K562 (cell line): ENCODE data around the gene SLC38A1. TPM values are rescaled to one million over a fixed set of nuclear protein-coding genes. Genes with fewer than 3 reads are reported as not detected.

Experiments
- ATAC-seq: fragments of 200-7000 bp; cut with Tn5 transposase; 3 replicates; pipeline ENCODE4 v1.9.1; 2020; ENCODE audit warnings: moderate library complexity
- BruUV-seq: library from RNA; stranded (reverse); fragments of 400-500 nt; replicated peaks from 2 replicates; lab custom pipeline; 2021; lab: Mats Ljungman, UMichigan
- CTCF ChIA-PET: fragments of 300-600 bp; formaldehyde crosslinking; extraction: SDS; loops from one replicate; lab custom pipeline; 2021; ENCODE audit warnings: low intra/inter-chr PET ratio; lab: Yijun Ruan, JAX
- POLR2A ChIA-PET: fragments of 300-600, 350-650 bp; sonication (Branson Sonifier 250); formaldehyde crosslinking; extraction: SDS; loops from one replicate; lab custom pipeline; 2021; ENCODE audit warnings: antibody characterized with exemption, inconsistent platforms; lab: Yijun Ruan, JAX
- DNase-seq, 4 experiments: peaks; one replicate each; pipeline versions ENCODE4 v3.0.0 to v3.0.0-alpha.2; 2011 to 2018; ENCODE audit warnings: low spot score in 3 of 4, mixed read lengths in 3 of 4; ENCODE audit errors: extremely low read depth in 1 of 4
- FAIRE-seq: peaks from 2 replicates; lab custom pipeline; 2011; peaks lifted over from hg19 to GRCh38; lab: Jason Lieb, UNC
- H2AFZ ChIP-seq: 2 replicates; pipeline ENCODE4 v1.6.0; 2011; ENCODE audit warnings: low read depth, low read length, control low read depth, inconsistent platforms
- H3K27ac ChIP-seq: fragments of 200-600 bp; 3 replicates; pipeline ENCODE4 v1.8.0; 2011; ENCODE audit warnings: low read depth, mild to moderate bottlenecking, control low read depth, inconsistent platforms, low read length, moderate library complexity, mixed read lengths; ENCODE audit errors: extremely low read depth
- H3K27me3 ChIP-seq, 2 experiments: fragments of 300-600 bp in 1 of 2; 2 replicates in 1 of 2; 3 replicates in 1 of 2; pipeline versions ENCODE4 v1.6.0 to v1.8.0; 2011; ENCODE audit warnings: inconsistent platforms in 2 of 2, low read length in 2 of 2, mild to moderate bottlenecking in 1 of 2, mixed read lengths in 1 of 2, moderate library complexity in 1 of 2; ENCODE audit not compliant: control insufficient read depth in 2 of 2, insufficient read depth in 2 of 2
- H3K36me3 ChIP-seq: fragments of 300-600 bp; 3 replicates; pipeline ENCODE4 v1.8.0; 2011; ENCODE audit warnings: mild to moderate bottlenecking, low read length, inconsistent platforms; ENCODE audit not compliant: control insufficient read depth, insufficient read depth
- H3K4me1 ChIP-seq, 2 experiments: fragments of 200-600 bp in 1 of 2; replicated peaks in 1 of 2; 2 replicates in 1 of 2; 3 replicates in 1 of 2; pipeline versions ENCODE4 v1.5.1 to v1.8.0; 2011; ENCODE audit warnings: inconsistent platforms in 2 of 2, low read length in 2 of 2, mild to moderate bottlenecking in 1 of 2, mixed read lengths in 1 of 2, moderate library complexity in 1 of 2; ENCODE audit not compliant: control insufficient read depth in 2 of 2, insufficient read depth in 2 of 2
- H3K4me2 ChIP-seq: 2 replicates; pipeline ENCODE4 v1.6.1; 2011; ENCODE audit warnings: low read length, control low read depth, inconsistent platforms, mixed read lengths; ENCODE audit not compliant: insufficient read depth
- H3K4me3 ChIP-seq: fragments of 200-600 bp; sonication (generic), shearing (Covaris generic); 2 replicates; pipeline ENCODE4 v1.5.1; 2016; ENCODE audit warnings: control low read depth, inconsistent platforms
- H3K79me2 ChIP-seq: fragments of 200-600 bp; 3 replicates; pipeline ENCODE4 v1.8.0; 2011; ENCODE audit warnings: low read length, inconsistent platforms; ENCODE audit not compliant: control insufficient read depth, insufficient read depth
- H3K9ac ChIP-seq, 2 experiments: 2 replicates each; pipeline versions ENCODE4 v1.6.0 to v1.6.1; 2011; ENCODE audit warnings: low read depth in 2 of 2, low read length in 2 of 2, control low read depth in 1 of 2, inconsistent platforms in 1 of 2, mild to moderate bottlenecking in 1 of 2, mixed read lengths in 1 of 2; ENCODE audit not compliant: insufficient read depth in 1 of 2
- H3K9me1 ChIP-seq: one replicate; pipeline ENCODE4 v1.6.0; 2011; ENCODE audit warnings: inconsistent platforms, mild to moderate bottlenecking, low read length, moderate library complexity; ENCODE audit not compliant: control insufficient read depth, insufficient read depth
- H3K9me3 ChIP-seq: replicated peaks from 2 replicates; pipeline ENCODE4 v1.5.1; 2011; ENCODE audit warnings: low read depth, low read length, inconsistent platforms; ENCODE audit not compliant: control insufficient read depth, insufficient read depth
- H4K20me1 ChIP-seq: replicated peaks from 2 replicates; pipeline ENCODE4 v1.6.1; 2011; ENCODE audit warnings: low read length, inconsistent platforms, mixed read lengths; ENCODE audit not compliant: control insufficient read depth, insufficient read depth
- ADNP ChIP-seq: fragments of 200-800 bp; sonication (Bioruptor generic); IDR thresholded peaks from 2 replicates; pipeline ENCODE4 v1.6.1; 2016; ENCODE audit warnings: missing genetic modification characterization, missing compliant biosample characterization
- ELF1 ChIP-seq: fragments of 200-800 bp; sonication (Bioruptor generic); IDR thresholded peaks from 2 replicates; pipeline ENCODE4 v1.6.1; 2016; ENCODE audit warnings: missing genetic modification characterization, missing compliant biosample characterization
- GTF2A2 ChIP-seq: IDR thresholded peaks from 2 replicates; pipeline ENCODE4 v1.6.1; 2016; ENCODE audit warnings: mild to moderate bottlenecking, missing genetic modification characterization, missing compliant biosample characterization
- HSF4 ChIP-seq: fragments of 250-450 bp; sonication (Bioruptor Pico); IDR thresholded peaks from 2 replicates; pipeline ENCODE4 v2.1.2; 2022; ENCODE audit warnings: mild to moderate bottlenecking, moderate library complexity, borderline replicate concordance
- MCM3 ChIP-seq: fragments of 450-650 bp; IDR thresholded peaks from 2 replicates; pipeline ENCODE4 v1.6.1; 2016
- RERE ChIP-seq: sonication (generic); formaldehyde crosslinking; IDR thresholded peaks from 2 replicates; pipeline ENCODE4 v1.8.0; 2023; ENCODE audit warnings: missing genetic modification reagents, mild to moderate bottlenecking, borderline replicate concordance
- WGBS: fragments of 100-300 bp; shearing (Covaris generic); methylation state at CpG from one replicate; pipeline ENCODE4 v1.1.6; 2016; ENCODE audit warnings: low coverage, mixed read lengths; ENCODE audit not compliant: insufficient coverage; ENCODE audit errors: missing lambda C conversion rate; 5-methylcytosine and 5-hydroxymethylcytosine counted together
- in situ Hi-C: fragments of 300-500 bp; cut with MboI; formaldehyde crosslinking; loops from 4 replicates; pipeline ENCODE4 v1.15.0; 2018; ENCODE audit warnings: inconsistent platforms, mixed read lengths
- intact Hi-C: fragments of 100-400 bp; cut with micrococcal nuclease; formaldehyde crosslinking; loops from 2 replicates; pipeline ENCODE4 v1.14.2; 2022
- polyA plus RNA-seq, 8 experiments: library from polyadenylated mRNA; depleted of rRNA in 4 of 8; stranded (reverse) in 5 of 8; unstranded in 3 of 8; fragments of >200 nt; fragmentation: Nextera tagmentation in 2 of 8; fragmentation: Illumina TruSeq in 1 of 8; extraction: Ambion mirVana in 2 of 8; extraction: Trizol in 1 of 8; gene quantifications; 2 replicates each; pipeline versions ENCODE4 v1.2.1 to v1.2.3, GENCODE V29; 2011 to 2014; ENCODE audit warnings: inconsistent platforms in 1 of 8, missing spikeins in 1 of 8
- total RNA-seq, 7 experiments: library from RNA; depleted of rRNA in 6 of 7; stranded (reverse); fragments of >200 nt in 6 of 7; fragmentation: Illumina TruSeq in 2 of 7; extraction: Trizol in 2 of 7; gene quantifications; 2 replicates each; pipeline versions ENCODE4 v1.2.1 to v1.2.3, GENCODE V29; 2011 to 2021; ENCODE audit warnings: low replicate concordance in 1 of 7
- TF ChIP-seq, protein P1 (sequence below): IDR thresholded peaks from 2 replicates; pipeline ENCODE4 v1.6.1; 2016; ENCODE audit warnings: missing genetic modification characterization, missing compliant biosample characterization

The SLC38A1 gene
- total and polyA plus RNA-seq, 9 of the 15 experiments (the other 6 are each of a cell fraction or from before 2014, with no cell fraction given) = 51.9 to 112 (median 75.0) TPM

DNA sequence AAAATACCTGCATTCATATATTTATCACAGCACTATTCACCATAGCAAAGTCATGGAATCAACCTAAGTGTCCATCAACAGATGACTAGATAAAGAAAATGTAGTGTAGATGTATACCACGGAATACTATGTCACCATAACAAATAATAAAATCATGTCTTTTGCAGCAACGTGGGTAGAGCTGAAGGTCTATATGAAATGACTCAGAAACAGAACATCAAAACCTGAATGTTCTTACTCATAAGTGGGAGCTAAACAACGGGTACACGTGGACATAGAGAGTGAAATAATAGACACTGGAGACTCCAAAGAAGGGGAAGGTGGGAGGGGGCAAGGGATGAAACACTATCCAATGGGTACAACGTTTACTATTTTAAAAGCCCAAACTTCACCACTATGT lies 37.9 kb downstream of the SLC38A1 start:
- CTCF ChIA-PET = no interaction called here
- H3K27me3 ChIP-seq = no peaks in the 10 kb centered on the region
- no peak overlapping the region for H3K27ac ChIP-seq
- BruUV-seq = no TSS peak
- no peaks in the 10 kb centered on the region for H3K9me3 ChIP-seq
- H3K4me1 ChIP-seq = no peaks in the 10 kb centered on the region
- no peak overlapping the region for H2AFZ ChIP-seq
- H3K9ac ChIP-seq = no peak overlapping the region
- H3K9me1 ChIP-seq = no peaks in the 10 kb centered on the region
- in situ Hi-C loops = no loop called here
- POLR2A ChIA-PET = interaction anchor here (1.4 kb wide), 1 partner anchor 9 kb away, joined by 3 read pairs; no protein-coding TSS in a partner anchor
- no peak for FAIRE-seq
- H3K4me2 ChIP-seq = no peak overlapping the region
- H3K36me3 ChIP-seq = peaks cover 73% of the 10 kb centered on the region
- no peak for ATAC-seq
- TF ChIP-seq HSF4 (CRISPR knock-in tag) (no peak), GTF2A2 (tag) (no peak), ADNP (tag) (no peak), MCM3 (no peak), RERE (CRISPR knock-in tag) (no peak), ELF1 (tag) (no peak)
- TF ChIP-seq, protein P1, sequence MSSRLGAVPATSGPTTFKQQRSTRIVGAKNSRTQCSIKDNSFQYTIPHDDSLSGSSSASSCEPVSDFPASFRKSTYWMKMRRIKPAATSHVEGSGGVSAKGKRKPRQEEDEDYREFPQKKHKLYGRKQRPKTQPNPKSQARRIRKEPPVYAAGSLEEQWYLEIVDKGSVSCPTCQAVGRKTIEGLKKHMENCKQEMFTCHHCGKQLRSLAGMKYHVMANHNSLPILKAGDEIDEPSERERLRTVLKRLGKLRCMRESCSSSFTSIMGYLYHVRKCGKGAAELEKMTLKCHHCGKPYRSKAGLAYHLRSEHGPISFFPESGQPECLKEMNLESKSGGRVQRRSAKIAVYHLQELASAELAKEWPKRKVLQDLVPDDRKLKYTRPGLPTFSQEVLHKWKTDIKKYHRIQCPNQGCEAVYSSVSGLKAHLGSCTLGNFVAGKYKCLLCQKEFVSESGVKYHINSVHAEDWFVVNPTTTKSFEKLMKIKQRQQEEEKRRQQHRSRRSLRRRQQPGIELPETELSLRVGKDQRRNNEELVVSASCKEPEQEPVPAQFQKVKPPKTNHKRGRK (tag) = no peak
- TF ChIP-seq, all 486 proteins: peak for 0
- no peak for DNase-seq
- 72% methylated on average over 5 of the region's 5 CpGs for WGBS
- intact Hi-C loops = no loop called here
- Histone ChIP-seq H3K4me3 (no peak overlapping the region), H3K79me2 (peaks cover 51% of the 10 kb centered on the region), H4K20me1 (0 out of 2 replicates have a peak, but pooled peaks cover 3% of the 10 kb centered on the region)
